Measurements from ENCODE around the gene SBK3. TPM values are rescaled to one million over a fixed set of nuclear protein-coding genes. Genes with fewer than 3 reads are reported as not detected.

The SBK3 gene
- total RNA-seq, 1 donor from 2014 or later = not detected

GRCh38 chr19:55530996-55531395 is 14.3 kb downstream of the SBK3 start:
- Mint-ChIP-seq H3K4me1 (ENCODE audit: low read depth) (no peaks in the 10 kb centered on the region), H3K27me3 (ENCODE audit: low read depth) (no peaks in the 10 kb centered on the region), H3K4me3 (ENCODE audit: unreplicated experiment) (no peak overlapping the region), H3K9me3 (ENCODE audit: low read depth) (no peaks in the 10 kb centered on the region), H3K36me3 (ENCODE audit: low read depth) (no peaks in the 10 kb centered on the region), H3K27ac (ENCODE audit: unreplicated experiment) (no peak overlapping the region)
- TF ChIP-seq CTCF (IDR thresholded peaks at IDR 0.05) = no peak
- DNase-seq (ENCODE audit: low spot score) = no peak

- DNase-seq (ENCODE audit: low spot score) = no peak
- Mint-ChIP-seq H3K9me3 (ENCODE audit: low read depth) (no peaks in the 10 kb centered on the region), H3K36me3 (ENCODE audit: low read depth) (no peaks in the 10 kb centered on the region), H3K27me3 (ENCODE audit: low read depth) (no peaks in the 10 kb centered on the region), H3K4me3 (ENCODE audit: unreplicated experiment) (no peak overlapping the region), H3K4me1 (ENCODE audit: low read depth) (peaks cover 3% of the 10 kb centered on the region), H3K27ac (ENCODE audit: unreplicated experiment) (no peak overlapping the region)
- TF ChIP-seq CTCF (IDR thresholded peaks at IDR 0.05) = no peak
Observed at GRCh38 chr19:55529636-55530234, 15.6 kb downstream of the SBK3 start.

- H3K36me3 Mint-ChIP-seq (ENCODE audit: low read depth) = no peaks in the 10 kb centered on the region
- H3K27ac Mint-ChIP-seq (ENCODE audit: unreplicated experiment) = no peak overlapping the region
- H3K4me3 Mint-ChIP-seq (ENCODE audit: unreplicated experiment) = no peak overlapping the region
- peak; percentile 57 for TF ChIP-seq CTCF (IDR thresholded peaks at IDR 0.05)
- no peak for DNase-seq (ENCODE audit: low spot score)
- H3K27me3 Mint-ChIP-seq (ENCODE audit: low read depth) = no peaks in the 10 kb centered on the region
- no peaks in the 10 kb centered on the region for H3K9me3 Mint-ChIP-seq (ENCODE audit: low read depth)
- H3K4me1 Mint-ChIP-seq (ENCODE audit: low read depth) = peaks cover 3% of the 10 kb centered on the region
Observed at GRCh38 chr19:55528030-55528803, 17.1 kb downstream of the SBK3 start.

GRCh38 chr19:55527197-55528029 is 17.9 kb downstream of the SBK3 start:
- no peak overlapping the region for H3K27ac Mint-ChIP-seq (ENCODE audit: unreplicated experiment)
- DNase-seq (ENCODE audit: low spot score) = no peak
- TF ChIP-seq CTCF (IDR thresholded peaks at IDR 0.05) = no peak
- no peak overlapping the region for H3K4me3 Mint-ChIP-seq (ENCODE audit: unreplicated experiment)
- peaks cover 3% of the 10 kb centered on the region for H3K4me1 Mint-ChIP-seq (ENCODE audit: low read depth)
- H3K9me3 Mint-ChIP-seq (ENCODE audit: low read depth) = no peaks in the 10 kb centered on the region
- no peaks in the 10 kb centered on the region for H3K36me3 Mint-ChIP-seq (ENCODE audit: low read depth)
- H3K27me3 Mint-ChIP-seq (ENCODE audit: low read depth) = no peaks in the 10 kb centered on the region

Measured in chondrocyte (in vitro differentiated cells).